H9 (cell line): ENCODE data around the gene BEGAIN. TPM values are rescaled to one million over a fixed set of nuclear protein-coding genes. Genes with fewer than 3 reads are reported as not detected.

ENCODE experiments used
- DNase-seq: peaks from one replicate; pipeline ENCODE4 v3.0.0-alpha.2; 2017
- H2AFZ ChIP-seq: one replicate; pipeline ENCODE4 v1.6.1; 2013; ENCODE audit warnings: mild to moderate bottlenecking, low read length, control low read depth, moderate library complexity
- H2AK5ac ChIP-seq: 2 replicates; pipeline ENCODE4 v1.6.1; 2013; ENCODE audit warnings: low read length, control low read depth, mixed read lengths; ENCODE audit not compliant: insufficient read length
- H2BK120ac ChIP-seq: one replicate; pipeline ENCODE4 v1.6.1; 2013; ENCODE audit warnings: low read depth, mild to moderate bottlenecking, low read length, control low read depth, inconsistent platforms; ENCODE audit not compliant: poor library complexity, severe bottlenecking
- H2BK12ac ChIP-seq: 2 replicates; pipeline ENCODE4 v1.6.1; 2013; ENCODE audit warnings: low read length, control low read depth, mixed read lengths, low read depth; ENCODE audit not compliant: insufficient read length
- H2BK15ac ChIP-seq: 2 replicates; pipeline ENCODE4 v1.6.1; 2013; ENCODE audit warnings: low read depth, low read length, control low read depth
- H2BK20ac ChIP-seq: one replicate; pipeline ENCODE4 v1.6.1; 2013; ENCODE audit warnings: low read depth, mild to moderate bottlenecking, low read length, control low read depth, inconsistent platforms; ENCODE audit not compliant: poor library complexity, severe bottlenecking
- H2BK5ac ChIP-seq: 2 replicates; pipeline ENCODE4 v1.6.1; 2013; ENCODE audit warnings: low read length, control low read depth, mixed read lengths; ENCODE audit not compliant: insufficient read length
- H3K14ac ChIP-seq: 2 replicates; pipeline ENCODE4 v1.6.1; 2013; ENCODE audit warnings: low read length, control low read depth; ENCODE audit not compliant: insufficient read depth
- H3K18ac ChIP-seq: 2 replicates; pipeline ENCODE4 v1.6.1; 2013; ENCODE audit warnings: low read depth, mild to moderate bottlenecking, mixed read lengths, low read length, control low read depth; ENCODE audit not compliant: insufficient read length
- H3K23ac ChIP-seq: 2 replicates; pipeline ENCODE4 v1.6.1; 2013; ENCODE audit warnings: low read length, control low read depth, mixed read lengths, low read depth; ENCODE audit not compliant: insufficient read length
- H3K23me2 ChIP-seq: 2 replicates; pipeline ENCODE4 v1.6.1; 2013; ENCODE audit warnings: low read depth, mild to moderate bottlenecking, mixed read lengths, low read length, control low read depth; ENCODE audit not compliant: insufficient read length, poor library complexity, severe bottlenecking
- H3K27ac ChIP-seq: 2 replicates; pipeline ENCODE4 v1.5.1; 2013; ENCODE audit warnings: low read length, control low read depth, mixed read lengths, low read depth; ENCODE audit not compliant: insufficient read length
- H3K27me3 ChIP-seq: 2 replicates; pipeline ENCODE4 v1.6.1; 2013; ENCODE audit warnings: low read length, control low read depth, inconsistent platforms; ENCODE audit not compliant: insufficient read depth
- H3K4ac ChIP-seq: 2 replicates; pipeline ENCODE4 v1.6.1; 2013; ENCODE audit warnings: low read depth, mild to moderate bottlenecking, control low read depth, inconsistent platforms, low read length, moderate library complexity
- H3K4me1 ChIP-seq: 2 replicates; pipeline ENCODE4 v1.6.1; 2013; ENCODE audit warnings: low read length, control low read depth, inconsistent platforms; ENCODE audit not compliant: insufficient read depth
- H3K4me2 ChIP-seq: 2 replicates; pipeline ENCODE4 v1.6.1; 2013; ENCODE audit warnings: low read length, control low read depth, mixed read lengths; ENCODE audit not compliant: insufficient read length, insufficient read depth
- H3K56ac ChIP-seq: 2 replicates; pipeline ENCODE4 v1.6.1; 2013; ENCODE audit warnings: low read depth, mild to moderate bottlenecking, mixed read lengths, low read length, control low read depth; ENCODE audit not compliant: insufficient read length
- H3K79me1 ChIP-seq: 2 replicates; pipeline ENCODE4 v1.6.1; 2013; ENCODE audit warnings: low read depth, mild to moderate bottlenecking, moderate library complexity, low read length, control low read depth, inconsistent platforms; ENCODE audit not compliant: insufficient read depth, poor library complexity, severe bottlenecking
- H3K79me2 ChIP-seq: 2 replicates; pipeline ENCODE4 v1.6.1; 2013; ENCODE audit warnings: low read length, control low read depth, inconsistent platforms; ENCODE audit not compliant: insufficient read depth
- H3K9ac ChIP-seq: 2 replicates; pipeline ENCODE4 v1.6.1; 2013; ENCODE audit warnings: low read length, control low read depth, mixed read lengths; ENCODE audit not compliant: insufficient read length; ENCODE audit errors: extremely low read depth
- H3K9me3 ChIP-seq: one replicate; pipeline ENCODE4 v1.6.1; 2013; ENCODE audit warnings: low read depth, low read length, inconsistent platforms; ENCODE audit not compliant: control insufficient read depth
- H3T11ph ChIP-seq: one replicate; pipeline ENCODE4 v1.6.1; 2013; ENCODE audit warnings: mild to moderate bottlenecking, low read length, control low read depth, inconsistent platforms
- H4K20me1 ChIP-seq: one replicate; pipeline ENCODE4 v1.6.1; 2013; ENCODE audit not compliant: control insufficient read depth, insufficient read length, insufficient read depth
- H4K5ac ChIP-seq: 2 replicates; pipeline ENCODE4 v1.6.1; 2013; ENCODE audit warnings: low read depth, mild to moderate bottlenecking, mixed read lengths, low read length, control low read depth; ENCODE audit not compliant: insufficient read length
- H4K8ac ChIP-seq: replicated peaks from 2 replicates; pipeline ENCODE4 v1.6.1; 2013; ENCODE audit warnings: low read length, control low read depth, mixed read lengths, low read depth; ENCODE audit not compliant: insufficient read length
- H4K91ac ChIP-seq: 2 replicates; pipeline ENCODE4 v1.6.1; 2013; ENCODE audit warnings: low read depth, mild to moderate bottlenecking, moderate library complexity, mixed read lengths, low read length, control low read depth; ENCODE audit not compliant: insufficient read length
- H3K27ac Mint-ChIP-seq, 3 experiments: 2 replicates in 2 of 3; 3 replicates in 1 of 3; pipeline ENCODE4 v1.8.0; 2020 to 2021; ENCODE audit warnings: mixed read lengths in 3 of 3, mild to moderate bottlenecking in 1 of 3, moderate library complexity in 1 of 3
- H3K27me3 Mint-ChIP-seq: 2 replicates; pipeline ENCODE4 v1.8.0; 2021; ENCODE audit warnings: low read depth, mild to moderate bottlenecking, moderate library complexity, mixed read lengths
- H3K36me3 Mint-ChIP-seq, 3 experiments: 2 replicates in 2 of 3; 3 replicates in 1 of 3; pipeline ENCODE4 v1.8.0; 2020 to 2021; ENCODE audit warnings: low read depth in 3 of 3, mixed read lengths in 3 of 3; ENCODE audit not compliant: insufficient read depth in 1 of 3
- H3K4me1 Mint-ChIP-seq, 2 experiments: 2 replicates each; pipeline ENCODE4 v1.8.0; 2020; ENCODE audit warnings: mixed read lengths in 2 of 2
- H3K4me3 Mint-ChIP-seq, 2 experiments: 2 replicates in 1 of 2; 3 replicates in 1 of 2; pipeline ENCODE4 v1.8.0; 2020 to 2021; ENCODE audit warnings: mild to moderate bottlenecking in 2 of 2, mixed read lengths in 2 of 2, moderate library complexity in 1 of 2
- H3K9me3 Mint-ChIP-seq, 2 experiments: 2 replicates in 1 of 2; 3 replicates in 1 of 2; pipeline ENCODE4 v1.8.0; 2020; ENCODE audit warnings: mild to moderate bottlenecking in 2 of 2, mixed read lengths in 2 of 2, moderate library complexity in 1 of 2
- CTCF ChIP-seq: fragments of 200-600 bp; sonication (generic); conservative IDR thresholded peaks from 3 replicates; pipeline ENCODE4 v1.8.0; 2021; ENCODE audit warnings: antibody characterized with exemption, mild to moderate bottlenecking
- WGBS: extraction: QIAGEN DNeasy Blood & Tissue Kit; methylation state at CpG from one replicate; pipeline ENCODE4 v1.1.7; 2013; ENCODE audit warnings: missing lambda C conversion rate, low lambda C conversion rate, mixed read lengths; ENCODE audit not compliant: insufficient read length; ENCODE audit errors: extremely low coverage; 5-methylcytosine and 5-hydroxymethylcytosine counted together
- total RNA-seq: library from RNA; stranded (reverse); gene quantifications from 2 replicates; pipeline ENCODE4 v1.2.1, GENCODE V29; 2021

The BEGAIN gene
- total RNA-seq, 1 experiment from 2014 or later = 2.6 TPM

DNA sequence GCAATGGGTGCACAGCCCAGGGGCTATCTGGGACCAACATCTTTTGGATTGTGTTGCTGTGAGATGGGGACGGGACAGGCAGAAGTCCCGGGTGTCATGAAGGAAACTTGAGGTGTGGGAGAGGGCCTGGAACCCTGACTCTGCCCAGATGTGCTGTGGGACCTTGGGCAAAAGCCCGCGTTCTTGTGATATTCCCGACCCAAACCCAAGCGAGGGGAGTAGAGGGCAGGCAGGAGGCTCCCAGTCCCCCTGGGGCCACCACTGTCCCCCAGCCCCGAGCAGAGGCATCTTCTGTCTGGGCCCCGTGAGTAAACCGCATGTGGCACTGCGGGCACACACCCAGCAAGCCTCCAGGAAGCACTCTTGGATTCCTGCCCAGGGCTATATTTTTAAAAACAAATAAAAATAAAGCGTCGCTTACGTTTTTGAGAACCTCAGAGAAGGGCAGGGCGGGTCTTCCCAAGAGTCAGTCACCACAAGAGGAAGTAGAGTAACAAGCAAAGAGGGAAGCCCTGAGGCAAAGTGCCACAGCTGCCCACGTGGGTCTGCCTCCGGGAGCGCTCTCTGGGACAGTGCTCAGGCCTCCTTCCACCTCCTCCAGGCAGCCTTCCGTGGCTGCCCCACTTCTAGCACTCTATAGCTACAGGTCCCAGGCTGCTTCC is 39.5 kb downstream of the BEGAIN start:
- H3K23ac ChIP-seq = no peak overlapping the region
- no peak for TF ChIP-seq CTCF

More for the DNA sequence above, 39.5 kb downstream of the BEGAIN start:
- Mint-ChIP-seq H3K9me3 (no peaks in the 10 kb centered on the region; a peak in 1 of 5 replicates), H3K4me1 (peaks cover 8 to 12% of the 10 kb centered on the region in 2 experiments), H3K36me3 (no peaks in the 10 kb centered on the region), H3K27ac (no peak overlapping the region; a peak in 1 of 7 replicates), H3K4me3 (no peak overlapping the region), H3K27me3 (peaks cover 2% of the 10 kb centered on the region; the same call in 1 of the 2 replicates)
- no peaks in the 10 kb centered on the region for H3K27me3 ChIP-seq
- H3K9ac ChIP-seq = no peak overlapping the region
- no peak overlapping the region for H2BK5ac ChIP-seq
- no peaks in the 10 kb centered on the region for H3K79me1 ChIP-seq
- no peak overlapping the region for H3K4ac ChIP-seq
- H3K56ac ChIP-seq = no peak overlapping the region
- no peaks in the 10 kb centered on the region for H3K9me3 ChIP-seq
- no peak overlapping the region for H2BK20ac ChIP-seq
- H4K8ac ChIP-seq = no peak overlapping the region
- H3K79me2 ChIP-seq = no peaks in the 10 kb centered on the region
- H3K14ac ChIP-seq = no peak overlapping the region
- no peaks in the 10 kb centered on the region for H4K20me1 ChIP-seq
- DNase-seq = no peak
- H3K27ac ChIP-seq = no peak overlapping the region
- no peak overlapping the region for H2BK12ac ChIP-seq
- H3K18ac ChIP-seq = no peak overlapping the region
- no peak overlapping the region for H2AK5ac ChIP-seq
- peaks cover 3% of the 10 kb centered on the region; the same call in 1 of the 2 replicates for H3K4me1 ChIP-seq
- no peak overlapping the region for H4K5ac ChIP-seq
- no peaks in the 10 kb centered on the region for H3K23me2 ChIP-seq
- no peak overlapping the region for H3T11ph ChIP-seq
- H4K91ac ChIP-seq = no peak overlapping the region
- H2BK120ac ChIP-seq = no peak overlapping the region
- no peak overlapping the region for H2BK15ac ChIP-seq
- no peak overlapping the region for H3K4me2 ChIP-seq
- no peak overlapping the region for H2AFZ ChIP-seq
- WGBS = no CpG with 5 or more reads among the region's 18 CpGs
